ENCODE data around the gene DOHH. TPM values are rescaled to one million over a fixed set of nuclear protein-coding genes. Genes with fewer than 3 reads are reported as not detected.

Gene DOHH
- polyA plus RNA-seq, 1 donor (not counting 4 experiments of a cell fraction or from before 2014, with no cell fraction given), result 4.2 TPM

- no peak overlapping the region for H3K4me3 ChIP-seq (ENCODE audit: control insufficient read depth in 2 of 3, extremely low read depth in 1 of 3, insufficient read depth in 2 of 3, low read depth in 1 of 3, low read length in 3 of 3)
- H4K20me1 ChIP-seq (ENCODE audit: control insufficient read depth, extremely low read depth, insufficient read depth, low read length), result peaks cover 3% of the 10 kb centered on the region
- TF ChIP-seq EZH2 (IDR thresholded peaks at IDR 0.05; ENCODE audit: low read length), result no peak
- TF ChIP-seq, protein P1, sequence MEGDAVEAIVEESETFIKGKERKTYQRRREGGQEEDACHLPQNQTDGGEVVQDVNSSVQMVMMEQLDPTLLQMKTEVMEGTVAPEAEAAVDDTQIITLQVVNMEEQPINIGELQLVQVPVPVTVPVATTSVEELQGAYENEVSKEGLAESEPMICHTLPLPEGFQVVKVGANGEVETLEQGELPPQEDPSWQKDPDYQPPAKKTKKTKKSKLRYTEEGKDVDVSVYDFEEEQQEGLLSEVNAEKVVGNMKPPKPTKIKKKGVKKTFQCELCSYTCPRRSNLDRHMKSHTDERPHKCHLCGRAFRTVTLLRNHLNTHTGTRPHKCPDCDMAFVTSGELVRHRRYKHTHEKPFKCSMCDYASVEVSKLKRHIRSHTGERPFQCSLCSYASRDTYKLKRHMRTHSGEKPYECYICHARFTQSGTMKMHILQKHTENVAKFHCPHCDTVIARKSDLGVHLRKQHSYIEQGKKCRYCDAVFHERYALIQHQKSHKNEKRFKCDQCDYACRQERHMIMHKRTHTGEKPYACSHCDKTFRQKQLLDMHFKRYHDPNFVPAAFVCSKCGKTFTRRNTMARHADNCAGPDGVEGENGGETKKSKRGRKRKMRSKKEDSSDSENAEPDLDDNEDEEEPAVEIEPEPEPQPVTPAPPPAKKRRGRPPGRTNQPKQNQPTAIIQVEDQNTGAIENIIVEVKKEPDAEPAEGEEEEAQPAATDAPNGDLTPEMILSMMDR (optimal IDR thresholded peaks at IDR 0.05 in 1 of 3, IDR thresholded peaks at IDR 0.05 in 1 of 3, conservative IDR thresholded peaks at IDR 0.05 in 1 of 3; ENCODE audit: extremely low read depth in 1 of 3, insufficient read depth in 2 of 3, low read length in 3 of 3), result no peak
- peaks cover 29% of the 10 kb centered on the region for H3K27me3 ChIP-seq (ENCODE audit: control insufficient read depth, extremely low read depth, insufficient read depth, low read length)
- H3K9me3 ChIP-seq (ENCODE audit: control insufficient read depth, low read depth, low read length), result no peaks in the 10 kb centered on the region
- no peak for FAIRE-seq
- DNase-seq (ENCODE audit: low read depth, low spot score), result no peak
- H3K9me1 ChIP-seq (ENCODE audit: control insufficient read depth, extremely low read depth, insufficient read depth, low read length), result no peaks in the 10 kb centered on the region
- dilution Hi-C loops (cut with MboI; ENCODE audit: extremely low pct_ligation_motif_present, low sequenced_read_pairs), result no loop called here
- no peak overlapping the region for H3K9ac ChIP-seq (ENCODE audit: control insufficient read depth, extremely low read depth, insufficient read depth, low read length)
- no peak overlapping the region for H2AFZ ChIP-seq (ENCODE audit: control insufficient read depth, low read length)
- H3K36me3 ChIP-seq (ENCODE audit: control insufficient read depth in 2 of 2, extremely low read depth in 1 of 2, insufficient read depth in 2 of 2, low read length in 2 of 2), result no peaks in the 10 kb centered on the region
- H3K79me2 ChIP-seq (ENCODE audit: control insufficient read depth, insufficient read depth, low read length), result no peaks in the 10 kb centered on the region
- H3K27ac ChIP-seq (ENCODE audit: control insufficient read depth, insufficient read depth, low read length), result no peak overlapping the region
- H3K4me2 ChIP-seq (ENCODE audit: control insufficient read depth, extremely low read depth, insufficient read depth, low read depth, low read length), result no peak overlapping the region
- H3K4me1 ChIP-seq (ENCODE audit: control insufficient read depth, extremely low read depth, insufficient read depth, low read length), result no peaks in the 10 kb centered on the region
Measured at GRCh38 chr19:3477951-3478350, 22.5 kb downstream of the DOHH start.

GRCh38 chr19:3477506-3477905, 23.0 kb downstream of the DOHH start:
- Histone ChIP-seq H4K20me1 (ENCODE audit: control insufficient read depth, extremely low read depth, insufficient read depth, low read length) (peaks cover 3% of the 10 kb centered on the region), H3K9ac (ENCODE audit: control insufficient read depth, extremely low read depth, insufficient read depth, low read length) (no peak overlapping the region), H3K4me3 (ENCODE audit: control insufficient read depth in 2 of 3, extremely low read depth in 1 of 3, insufficient read depth in 2 of 3, low read depth in 1 of 3, low read length in 3 of 3) (no peak overlapping the region), H2AFZ (ENCODE audit: control insufficient read depth, low read length) (no peak overlapping the region), H3K27me3 (ENCODE audit: control insufficient read depth, extremely low read depth, insufficient read depth, low read length) (peaks cover 28% of the 10 kb centered on the region), H3K79me2 (ENCODE audit: control insufficient read depth, insufficient read depth, low read length) (no peaks in the 10 kb centered on the region), H3K9me3 (ENCODE audit: control insufficient read depth, low read depth, low read length) (no peaks in the 10 kb centered on the region), H3K4me1 (ENCODE audit: control insufficient read depth, extremely low read depth, insufficient read depth, low read length) (no peaks in the 10 kb centered on the region), H3K27ac (ENCODE audit: control insufficient read depth, insufficient read depth, low read length) (no peak overlapping the region), H3K36me3 (ENCODE audit: control insufficient read depth in 2 of 2, extremely low read depth in 1 of 2, insufficient read depth in 2 of 2, low read length in 2 of 2) (no peaks in the 10 kb centered on the region), H3K4me2 (ENCODE audit: control insufficient read depth, extremely low read depth, insufficient read depth, low read depth, low read length) (no peak overlapping the region), H3K9me1 (ENCODE audit: control insufficient read depth, extremely low read depth, insufficient read depth, low read length) (no peaks in the 10 kb centered on the region)
- DNase-seq (ENCODE audit: low read depth, low spot score) (no peak), FAIRE-seq (no peak)
- dilution Hi-C loops (cut with MboI; ENCODE audit: extremely low pct_ligation_motif_present, low sequenced_read_pairs), result no loop called here
- no peak for TF ChIP-seq EZH2 (IDR thresholded peaks at IDR 0.05; ENCODE audit: low read length)
- TF ChIP-seq, protein P1 (optimal IDR thresholded peaks at IDR 0.05 in 1 of 3, IDR thresholded peaks at IDR 0.05 in 1 of 3, conservative IDR thresholded peaks at IDR 0.05 in 1 of 3; ENCODE audit: extremely low read depth in 1 of 3, insufficient read depth in 2 of 3, low read length in 3 of 3), result no peak

Measured in keratinocyte (primary cell).